HG03139 (cell line): Measurements from ENCODE around the gene E2F7.
"Not testable (repeated sequence)": the region's sequence is repeated elsewhere in the genome, so short reads cannot be mapped to it uniquely, and the experiment has no call there.

Experiments
- ATAC-seq: cut with Tn5 transposase; IDR thresholded peaks from one replicate; pipeline ENCODE4 v1.9.1; 2021; ENCODE audit not compliant: unreplicated experiment

The E2F7 gene

GRCh38 chr12:77065361-77066204 is at the start of gene E2F7:
E2F7 (minus strand) TSS chr12:77065569; CDS start chr12:77064635, 934 bp downstream.
- ATAC-seq = peak; percentile 66

GRCh38 chr12:77113971-77114370 is 48.6 kb upstream of the E2F7 start:
- no peak for ATAC-seq

DNA sequence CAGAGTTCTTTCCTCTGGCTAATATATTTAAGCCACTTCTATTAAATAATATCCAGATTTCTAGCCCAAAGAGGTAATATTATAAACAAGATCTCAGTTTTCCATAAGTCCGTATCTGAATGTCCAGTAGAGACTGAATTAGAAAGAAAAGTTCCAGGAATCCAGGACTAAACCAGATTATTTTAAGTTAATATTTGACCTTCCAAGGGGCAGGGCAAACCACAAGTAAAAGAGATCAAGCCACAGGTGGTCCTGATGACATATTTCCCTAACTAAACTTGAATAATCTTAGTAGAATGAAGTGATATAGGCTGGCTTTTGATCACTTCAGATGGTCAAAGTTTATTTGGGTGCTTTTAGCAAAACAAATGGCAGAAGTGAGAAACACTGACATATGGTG is 43.3 kb upstream of the E2F7 start:
- no peak for ATAC-seq

DNA sequence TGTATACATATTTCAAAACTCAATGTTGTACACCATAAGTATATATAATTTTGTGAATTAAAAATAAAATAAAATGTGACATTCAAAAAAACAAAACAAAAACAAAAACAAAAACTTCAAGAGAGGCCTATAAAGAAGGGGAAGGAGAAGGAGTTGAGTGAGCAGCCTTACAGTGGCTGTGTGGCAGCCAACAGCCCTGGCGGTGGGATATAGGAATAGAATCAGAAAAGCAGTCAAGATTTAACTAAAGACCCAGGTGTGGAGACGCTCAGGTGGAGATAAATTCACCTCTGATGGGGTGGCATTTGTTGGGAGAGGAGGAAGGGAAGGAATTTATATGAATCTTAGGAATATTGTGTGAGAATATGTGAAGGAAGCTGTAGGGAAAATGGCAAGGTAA is 41.8 kb upstream of the E2F7 start:
- no peak for ATAC-seq

DNA sequence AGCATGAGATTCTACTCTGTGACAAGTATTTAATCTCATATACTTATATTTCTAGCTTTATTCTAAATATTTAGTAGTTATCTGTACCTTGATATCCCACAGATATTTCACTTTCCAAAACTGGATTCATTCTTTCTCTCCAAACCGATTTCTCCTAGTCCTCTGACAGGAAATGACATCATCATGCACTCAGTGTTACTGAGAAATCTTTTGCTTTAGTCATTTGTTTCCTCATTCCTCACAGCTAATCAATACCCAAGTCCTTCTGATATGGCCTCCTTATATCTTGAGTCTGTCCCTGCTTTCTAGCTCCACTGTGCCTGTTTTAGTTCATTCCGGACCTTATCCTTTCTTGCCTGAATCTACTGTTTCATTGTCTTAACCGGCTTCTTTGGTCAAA is 39.4 kb upstream of the E2F7 start:
- no peak for ATAC-seq

GRCh38 chr12:77104286-77104685 is 38.9 kb upstream of the E2F7 start:
- ATAC-seq = no peak

GRCh38 chr12:77102691-77103090 is 37.3 kb upstream of the E2F7 start:
- no peak for ATAC-seq

DNA sequence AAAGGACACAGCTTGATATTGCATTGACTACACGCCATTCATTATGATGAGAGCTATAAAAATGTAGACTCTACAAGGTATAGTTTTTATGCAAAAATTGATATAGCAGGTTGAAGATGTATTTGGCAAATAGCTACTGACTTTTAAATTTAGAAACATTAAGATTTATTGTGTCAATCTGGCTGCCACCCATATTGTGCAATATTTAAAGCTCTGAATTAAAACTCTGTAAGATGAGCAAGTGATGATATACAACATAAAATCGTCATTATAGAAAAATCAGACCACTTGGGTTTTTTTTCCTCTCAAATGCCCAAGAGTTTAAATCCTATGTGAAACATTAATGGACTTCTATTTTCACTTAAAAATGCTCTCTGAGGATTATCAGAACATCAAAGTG is 36.8 kb upstream of the E2F7 start:
- no peak for ATAC-seq

DNA sequence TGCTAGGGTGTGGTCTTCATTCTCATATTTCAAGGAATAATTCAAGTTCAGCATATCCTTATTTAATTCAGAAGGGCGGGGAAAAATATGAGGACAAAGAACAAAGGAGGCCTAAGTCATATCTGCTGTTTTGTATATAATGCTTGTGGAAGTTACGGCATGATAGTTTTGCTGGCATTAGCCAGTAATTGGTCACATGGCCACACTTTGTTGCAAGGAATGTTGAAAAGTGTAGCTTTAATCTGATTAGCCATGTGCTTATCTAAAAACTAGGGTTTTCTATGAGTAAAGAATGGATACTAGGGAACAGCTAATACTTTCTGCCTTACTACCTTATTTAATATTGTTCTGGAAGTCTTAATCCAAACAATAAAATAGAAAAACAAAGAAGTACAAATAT is 34.4 kb upstream of the E2F7 start:
- ATAC-seq = no peak

DNA sequence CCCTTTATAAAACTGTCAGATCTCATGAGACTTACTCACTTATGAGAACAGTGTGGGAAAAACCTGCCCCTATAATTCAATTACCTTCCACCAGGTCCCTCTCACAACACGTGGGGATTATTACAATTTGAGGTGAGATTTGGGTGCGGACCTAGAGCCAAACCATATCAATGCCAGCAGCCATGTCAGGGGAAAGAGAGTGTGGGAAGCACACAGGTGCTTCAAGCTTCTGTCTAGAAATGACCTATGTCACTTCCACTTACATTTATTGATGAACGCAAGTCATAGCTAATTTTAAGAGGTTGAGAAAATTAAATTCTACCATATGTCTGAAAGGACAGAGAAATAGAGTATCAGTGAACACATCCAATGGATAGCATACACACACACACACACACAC is 32.5 kb upstream of the E2F7 start:
- no peak for ATAC-seq

- ATAC-seq = not testable (repeated sequence)
Observed at GRCh38 chr12:77092227-77092626, 26.9 kb upstream of the E2F7 start.

- ATAC-seq = no peak
Observed at GRCh38 chr12:77089686-77090220, 24.4 kb upstream of the E2F7 start.

- no peak for ATAC-seq
Observed at GRCh38 chr12:77087427-77087826, 22.1 kb upstream of the E2F7 start.

GRCh38 chr12:77082021-77082420 is 16.7 kb upstream of the E2F7 start:
- no peak for ATAC-seq

GRCh38 chr12:77079631-77080030 is 14.3 kb upstream of the E2F7 start:
- ATAC-seq = no peak

DNA sequence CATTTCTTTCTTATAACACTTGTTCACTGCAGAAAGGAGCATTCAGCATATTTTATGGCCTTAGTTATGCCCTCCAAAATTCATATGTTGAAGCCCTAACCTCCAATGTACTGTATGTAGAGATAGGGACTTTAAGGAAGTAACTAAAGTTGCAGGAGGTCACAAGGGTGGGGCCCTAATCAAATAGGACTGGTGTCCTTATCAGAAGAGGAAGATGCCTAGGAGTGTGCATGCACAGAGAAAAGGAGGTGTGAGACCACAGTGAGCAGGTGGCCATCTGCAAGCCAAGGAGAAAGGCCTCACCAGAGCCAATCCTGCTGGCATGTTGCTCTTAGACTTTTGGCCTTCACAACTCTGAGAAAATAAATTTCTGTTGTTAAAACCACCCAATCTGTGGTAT is 12.9 kb upstream of the E2F7 start:
- ATAC-seq = no peak

GRCh38 chr12:77076886-77077285 is 11.5 kb upstream of the E2F7 start:
- no peak for ATAC-seq

- not testable (repeated sequence) for ATAC-seq
Observed at GRCh38 chr12:77073894-77074293, 8.5 kb upstream of the E2F7 start.

- ATAC-seq = no peak
Observed at GRCh38 chr12:77072833-77073495, 7.6 kb upstream of the E2F7 start.

- no peak for ATAC-seq
Observed at GRCh38 chr12:77070800-77071449, 5.6 kb upstream of the E2F7 start.

DNA sequence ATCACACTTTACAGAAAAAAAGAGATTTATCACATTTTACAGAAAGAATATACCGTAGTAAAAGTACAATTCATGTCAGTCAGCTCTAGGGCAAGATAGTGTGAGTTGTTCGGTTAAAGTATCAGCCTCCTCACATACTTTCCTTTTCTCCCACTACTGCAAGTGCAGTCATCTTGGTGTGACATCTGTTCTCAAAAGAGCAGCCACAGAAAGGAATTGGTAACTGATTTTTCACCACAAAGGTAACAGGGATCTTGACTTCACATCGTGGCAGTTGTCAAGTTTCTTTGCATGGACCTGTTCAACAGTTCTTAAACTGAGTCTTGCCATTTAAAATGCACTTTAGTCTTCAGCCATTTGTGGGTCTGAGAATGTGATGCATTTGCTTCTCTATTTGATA is 5.0 kb upstream of the E2F7 start:
- ATAC-seq = peak; percentile 69

GRCh38 chr12:77064896-77065360 is 441 bp downstream of the E2F7 start:
- peak; percentile 6 for ATAC-seq
